ENCODE measurements around the gene RCBTB1.

DNA sequence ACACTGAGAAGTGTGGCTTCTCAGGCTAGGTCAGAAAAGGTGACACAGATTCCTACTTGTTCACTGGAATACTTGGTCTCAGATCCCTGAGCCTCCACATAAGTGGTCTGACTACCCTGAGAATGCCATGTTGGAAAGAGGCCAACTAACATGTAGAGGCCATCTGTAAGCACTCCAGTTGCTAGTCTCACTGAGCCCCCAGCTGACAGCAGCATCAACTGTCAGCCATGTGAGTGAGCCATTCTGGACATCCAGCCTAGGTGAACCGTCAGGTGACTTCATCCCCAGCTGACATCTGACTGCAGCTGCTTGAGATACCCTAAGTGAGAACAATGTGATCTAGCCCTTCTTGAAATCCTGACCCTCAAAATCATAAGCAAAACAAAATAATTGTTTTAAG lies 24.8 kb upstream of the RCBTB1 start:
- no peak for TF ChIP-seq EP300 (IDR thresholded peaks at IDR 0.05)
- no peak for TF ChIP-seq POLR2AphosphoS5 (IDR thresholded peaks at IDR 0.05)
- TF ChIP-seq, protein P1, sequence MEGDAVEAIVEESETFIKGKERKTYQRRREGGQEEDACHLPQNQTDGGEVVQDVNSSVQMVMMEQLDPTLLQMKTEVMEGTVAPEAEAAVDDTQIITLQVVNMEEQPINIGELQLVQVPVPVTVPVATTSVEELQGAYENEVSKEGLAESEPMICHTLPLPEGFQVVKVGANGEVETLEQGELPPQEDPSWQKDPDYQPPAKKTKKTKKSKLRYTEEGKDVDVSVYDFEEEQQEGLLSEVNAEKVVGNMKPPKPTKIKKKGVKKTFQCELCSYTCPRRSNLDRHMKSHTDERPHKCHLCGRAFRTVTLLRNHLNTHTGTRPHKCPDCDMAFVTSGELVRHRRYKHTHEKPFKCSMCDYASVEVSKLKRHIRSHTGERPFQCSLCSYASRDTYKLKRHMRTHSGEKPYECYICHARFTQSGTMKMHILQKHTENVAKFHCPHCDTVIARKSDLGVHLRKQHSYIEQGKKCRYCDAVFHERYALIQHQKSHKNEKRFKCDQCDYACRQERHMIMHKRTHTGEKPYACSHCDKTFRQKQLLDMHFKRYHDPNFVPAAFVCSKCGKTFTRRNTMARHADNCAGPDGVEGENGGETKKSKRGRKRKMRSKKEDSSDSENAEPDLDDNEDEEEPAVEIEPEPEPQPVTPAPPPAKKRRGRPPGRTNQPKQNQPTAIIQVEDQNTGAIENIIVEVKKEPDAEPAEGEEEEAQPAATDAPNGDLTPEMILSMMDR (IDR thresholded peaks at IDR 0.05) = no peak
- TF ChIP-seq POLR2A (IDR thresholded peaks at IDR 0.05) = no peak
